Measurements from ENCODE around the gene KAT2A. TPM values are rescaled to one million over a fixed set of nuclear protein-coding genes. Genes with fewer than 3 reads are reported as not detected.
A peak's percentile ranks its signal among the peaks of the same experiment; 100 is the strongest.

Gene KAT2A
- total RNA-seq, 1 donor from 2014 or later = 18.4 TPM

DNA sequence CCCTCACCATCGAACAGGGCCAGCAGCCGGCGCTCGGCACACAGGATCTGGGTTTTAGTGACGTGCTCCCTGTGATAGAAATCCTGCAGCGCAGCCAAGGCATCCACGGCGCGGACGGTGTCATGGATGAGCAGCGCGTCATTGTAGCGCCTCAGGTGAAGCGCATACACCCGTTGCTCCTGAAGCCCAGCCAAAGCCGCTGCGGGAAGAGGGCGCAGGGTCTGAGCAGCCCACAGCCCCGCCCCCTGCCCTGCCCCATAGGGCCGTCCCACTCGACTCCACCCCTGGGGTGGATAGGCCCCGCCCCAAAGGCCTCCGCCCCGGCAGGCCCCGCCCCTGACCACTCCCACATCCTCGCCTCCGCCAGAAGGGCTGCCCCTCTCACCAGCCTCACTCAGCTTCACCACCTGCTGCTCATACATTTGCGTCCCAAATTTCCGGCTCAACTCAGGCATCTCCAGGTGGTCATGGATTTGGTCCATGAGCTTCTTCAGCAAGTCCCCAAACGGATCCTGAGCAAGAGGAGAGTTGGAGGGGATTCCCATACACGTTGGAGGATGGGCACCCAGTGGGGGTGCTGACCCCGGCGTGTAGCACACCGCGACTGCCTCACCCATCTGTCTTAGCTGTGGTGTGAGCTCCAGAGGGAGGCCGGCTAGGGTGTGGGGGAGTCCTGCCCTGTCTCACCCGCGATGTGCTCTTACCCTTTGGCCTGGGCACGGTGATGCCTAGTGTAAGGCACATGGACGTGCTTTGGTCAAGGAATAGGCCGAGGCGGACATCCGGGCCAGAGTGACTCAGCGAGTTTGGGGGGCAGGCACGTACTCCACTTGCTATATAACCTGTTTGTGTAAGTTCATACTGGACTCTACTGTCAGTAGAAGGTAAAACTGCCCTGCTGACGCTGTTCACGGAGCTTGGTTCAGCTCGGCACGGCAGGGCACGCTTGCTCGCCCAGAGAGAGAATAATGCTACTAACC is 13.3 kb downstream of the KAT2A start:
- H3K9me3 Mint-ChIP-seq = no peaks in the 10 kb centered on the region
- H3K27me3 Mint-ChIP-seq (ENCODE audit: insufficient read depth, low read depth) = peaks cover 14% of the 10 kb centered on the region
- no peaks in the 10 kb centered on the region for H3K36me3 ChIP-seq
- H3K4me1 Mint-ChIP-seq = peaks cover 17% of the 10 kb centered on the region
- no peaks in the 10 kb centered on the region for H3K36me3 Mint-ChIP-seq
- peak; percentile 97 for DNase-seq (ENCODE audit: low spot score)
- H4K20me1 ChIP-seq (ENCODE audit: low read depth) = no peaks in the 10 kb centered on the region
- H3K4me2 ChIP-seq = peak overlapping the region; percentile 87
- H3K4me3 Mint-ChIP-seq = peak overlapping the region; percentile 79
- no peak overlapping the region for H3K9ac ChIP-seq
- peak overlapping the region; percentile 44 for H3K4me3 ChIP-seq
- no peaks in the 10 kb centered on the region for H3F3A ChIP-seq (ENCODE audit: low read depth)
- no peak overlapping the region for H2AFZ ChIP-seq (replicated peaks)
- peaks cover 4% of the 10 kb centered on the region for H3K4me1 ChIP-seq
- H3K9me3 ChIP-seq (ENCODE audit: low read depth) = no peaks in the 10 kb centered on the region
- H3K27ac ChIP-seq = no peak overlapping the region
- peak overlapping the region; percentile 69 for H3K27ac Mint-ChIP-seq
- TF ChIP-seq EZH2 (IDR thresholded peaks at IDR 0.05) (no peak), EZH2phosphoT487 (IDR thresholded peaks at IDR 0.05) (no peak)
- TF ChIP-seq, protein P1, sequence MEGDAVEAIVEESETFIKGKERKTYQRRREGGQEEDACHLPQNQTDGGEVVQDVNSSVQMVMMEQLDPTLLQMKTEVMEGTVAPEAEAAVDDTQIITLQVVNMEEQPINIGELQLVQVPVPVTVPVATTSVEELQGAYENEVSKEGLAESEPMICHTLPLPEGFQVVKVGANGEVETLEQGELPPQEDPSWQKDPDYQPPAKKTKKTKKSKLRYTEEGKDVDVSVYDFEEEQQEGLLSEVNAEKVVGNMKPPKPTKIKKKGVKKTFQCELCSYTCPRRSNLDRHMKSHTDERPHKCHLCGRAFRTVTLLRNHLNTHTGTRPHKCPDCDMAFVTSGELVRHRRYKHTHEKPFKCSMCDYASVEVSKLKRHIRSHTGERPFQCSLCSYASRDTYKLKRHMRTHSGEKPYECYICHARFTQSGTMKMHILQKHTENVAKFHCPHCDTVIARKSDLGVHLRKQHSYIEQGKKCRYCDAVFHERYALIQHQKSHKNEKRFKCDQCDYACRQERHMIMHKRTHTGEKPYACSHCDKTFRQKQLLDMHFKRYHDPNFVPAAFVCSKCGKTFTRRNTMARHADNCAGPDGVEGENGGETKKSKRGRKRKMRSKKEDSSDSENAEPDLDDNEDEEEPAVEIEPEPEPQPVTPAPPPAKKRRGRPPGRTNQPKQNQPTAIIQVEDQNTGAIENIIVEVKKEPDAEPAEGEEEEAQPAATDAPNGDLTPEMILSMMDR (IDR thresholded peaks at IDR 0.05) = no peak
- H3K27me3 ChIP-seq = peaks cover 20% of the 10 kb centered on the region
- no peaks in the 10 kb centered on the region for H3K79me2 ChIP-seq (ENCODE audit: low read depth)

DNA sequence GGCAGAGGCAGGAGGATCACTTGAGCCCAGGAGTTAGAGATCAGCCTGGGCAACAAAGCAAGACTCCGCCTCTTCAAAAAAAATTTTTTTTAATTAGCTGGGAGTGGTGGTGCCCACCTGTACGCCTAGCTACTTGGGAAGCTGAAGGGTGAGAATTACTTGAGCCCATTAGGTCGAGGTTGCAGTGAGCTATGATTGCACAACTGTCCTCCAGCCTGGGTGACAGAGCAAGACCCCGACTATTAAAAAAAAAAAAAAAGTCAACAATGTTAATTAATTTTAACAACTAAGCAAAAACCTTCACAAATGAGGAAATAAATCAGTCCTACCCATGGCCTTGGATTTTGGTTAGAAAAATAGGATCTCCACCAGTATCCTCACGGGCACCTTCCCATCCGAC is 14.0 kb downstream of the KAT2A start:
- Histone ChIP-seq H3K27ac (no peak overlapping the region), H3K4me3 (peak overlapping the region; percentile 44), H3F3A (ENCODE audit: low read depth) (no peaks in the 10 kb centered on the region), H3K4me2 (peak overlapping the region; percentile 87), H4K20me1 (ENCODE audit: low read depth) (no peaks in the 10 kb centered on the region), H3K4me1 (peaks cover 4% of the 10 kb centered on the region), H3K36me3 (no peaks in the 10 kb centered on the region), H3K79me2 (ENCODE audit: low read depth) (no peaks in the 10 kb centered on the region), H3K9me3 (ENCODE audit: low read depth) (no peaks in the 10 kb centered on the region), H3K9ac (no peak overlapping the region), H2AFZ (replicated peaks) (no peak overlapping the region), H3K27me3 (peaks cover 20% of the 10 kb centered on the region)
- no peak for DNase-seq (ENCODE audit: low spot score)
- TF ChIP-seq EZH2phosphoT487 (IDR thresholded peaks at IDR 0.05) (no peak), EZH2 (IDR thresholded peaks at IDR 0.05) (no peak)
- TF ChIP-seq, protein P1 (IDR thresholded peaks at IDR 0.05) = no peak
- Mint-ChIP-seq H3K36me3 (no peaks in the 10 kb centered on the region), H3K4me1 (peaks cover 16% of the 10 kb centered on the region), H3K4me3 (peak overlapping the region; percentile 74), H3K27me3 (ENCODE audit: insufficient read depth, low read depth) (peaks cover 14% of the 10 kb centered on the region), H3K9me3 (no peaks in the 10 kb centered on the region), H3K27ac (no peak overlapping the region)

DNA sequence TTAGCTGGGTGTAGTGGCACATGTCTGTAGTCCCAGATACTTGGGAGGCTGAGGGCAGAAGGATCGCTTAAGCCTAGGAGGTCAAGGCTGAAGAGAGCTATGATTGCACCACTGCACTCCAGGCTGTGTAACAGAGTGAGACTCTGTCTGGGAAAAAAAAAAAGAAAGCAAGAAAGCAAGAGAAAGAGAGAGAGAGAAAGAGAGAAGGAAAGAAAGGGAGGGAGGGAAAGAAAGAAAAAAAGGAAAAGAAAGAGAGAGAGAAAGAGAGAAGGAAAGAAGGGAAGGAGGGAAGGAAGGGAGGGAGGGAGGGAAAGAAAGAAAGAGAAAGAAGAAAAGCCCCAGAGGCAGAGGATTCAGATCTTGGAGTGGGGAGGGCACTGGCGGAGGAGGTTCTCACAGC is 15.2 kb downstream of the KAT2A start:
- peaks cover 4% of the 10 kb centered on the region for H3K4me1 ChIP-seq
- peak overlapping the region; percentile 42 for H3K4me3 Mint-ChIP-seq

More for the DNA sequence above, 15.2 kb downstream of the KAT2A start:
- Mint-ChIP-seq H3K36me3 (no peaks in the 10 kb centered on the region), H3K27ac (no peak overlapping the region), H3K27me3 (ENCODE audit: insufficient read depth, low read depth) (peaks cover 14% of the 10 kb centered on the region), H3K4me1 (peaks cover 18% of the 10 kb centered on the region), H3K9me3 (no peaks in the 10 kb centered on the region)
- no peak for TF ChIP-seq EZH2phosphoT487 (IDR thresholded peaks at IDR 0.05)
- TF ChIP-seq, protein P1 (IDR thresholded peaks at IDR 0.05) = no peak
- no peak for TF ChIP-seq EZH2 (IDR thresholded peaks at IDR 0.05)
- no peak overlapping the region for H3K4me2 ChIP-seq
- no peaks in the 10 kb centered on the region for H3K36me3 ChIP-seq
- no peaks in the 10 kb centered on the region for H4K20me1 ChIP-seq (ENCODE audit: low read depth)
- H3K9me3 ChIP-seq (ENCODE audit: low read depth) = no peaks in the 10 kb centered on the region
- H2AFZ ChIP-seq (replicated peaks) = no peak overlapping the region
- H3K79me2 ChIP-seq (ENCODE audit: low read depth) = no peaks in the 10 kb centered on the region
- H3F3A ChIP-seq (ENCODE audit: low read depth) = no peaks in the 10 kb centered on the region
- no peak overlapping the region for H3K9ac ChIP-seq
- DNase-seq (ENCODE audit: low spot score) = no peak
- peaks cover 20% of the 10 kb centered on the region for H3K27me3 ChIP-seq
- H3K4me3 ChIP-seq = no peak overlapping the region
- H3K27ac ChIP-seq = no peak overlapping the region

All from neural progenitor cell (in vitro differentiated cells).